ENCODE results near the gene LRP1-AS.

The LRP1-AS gene

DNA sequence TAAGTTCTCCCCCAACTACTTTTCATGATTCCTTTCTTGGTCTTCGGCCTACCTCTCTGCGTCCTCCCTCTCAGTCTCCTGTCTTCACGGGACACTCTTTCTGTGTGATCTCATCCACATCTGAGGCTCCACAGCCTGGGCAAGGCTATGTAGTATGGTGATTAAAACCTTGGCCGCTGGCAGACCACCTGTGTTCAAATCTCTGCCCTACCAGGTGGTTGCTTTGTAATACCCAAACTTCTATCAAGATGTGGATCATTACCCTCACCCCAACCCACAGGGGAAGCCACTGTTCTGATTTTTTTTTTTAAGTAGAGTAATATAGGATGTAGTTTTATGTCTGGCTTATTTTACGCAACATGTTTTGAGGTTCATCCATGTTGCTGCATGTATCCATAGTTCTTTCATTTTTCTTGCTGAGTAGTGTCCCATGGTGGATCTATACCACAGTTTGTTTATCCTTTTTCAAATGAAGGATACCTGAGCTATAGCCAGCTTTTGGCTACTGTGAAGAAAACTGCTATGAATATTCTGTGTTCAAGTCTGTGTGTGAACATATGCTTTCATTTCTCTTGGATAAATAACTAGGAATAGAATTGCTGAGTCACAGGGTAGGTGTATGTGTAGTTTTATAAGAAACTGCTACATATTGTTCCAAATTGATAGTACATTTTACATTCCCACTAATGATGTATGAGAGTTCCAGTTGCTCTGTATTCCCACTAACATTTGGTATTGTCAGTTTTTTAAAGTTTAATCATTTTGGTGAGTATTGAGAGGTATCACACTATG is 27.9 kb downstream of the LRP1-AS start:
- no peak for DNase-seq (ENCODE audit: low spot score)

DNA sequence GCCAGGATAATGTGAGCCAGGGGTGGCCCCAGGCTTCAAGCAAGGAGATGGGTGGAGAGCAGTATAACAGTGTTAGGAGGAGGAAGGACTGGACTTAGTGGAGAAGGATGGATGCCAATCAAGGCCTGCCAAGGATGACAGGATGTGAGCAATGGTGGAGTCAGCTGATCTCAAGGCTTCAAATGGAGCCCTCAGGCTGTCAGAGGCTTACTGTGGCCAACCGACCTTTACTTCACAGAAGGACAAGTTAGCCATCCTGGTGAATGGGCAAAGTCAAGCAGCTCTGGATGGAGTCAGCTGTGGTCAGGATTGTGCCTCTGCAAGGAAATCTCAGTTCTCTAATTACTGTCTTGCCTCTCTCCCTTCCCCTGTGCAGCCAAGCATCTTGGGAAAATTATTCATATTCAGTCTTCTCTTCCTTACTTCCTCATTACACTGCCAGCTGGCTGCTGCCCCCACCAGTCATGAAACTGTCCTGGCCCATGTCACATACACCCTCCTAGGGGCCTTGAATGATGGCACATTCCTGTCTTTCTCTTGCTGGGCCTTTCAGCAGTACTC is 28.6 kb downstream of the LRP1-AS start:
- DNase-seq (ENCODE audit: low spot score) = no peak

DNA sequence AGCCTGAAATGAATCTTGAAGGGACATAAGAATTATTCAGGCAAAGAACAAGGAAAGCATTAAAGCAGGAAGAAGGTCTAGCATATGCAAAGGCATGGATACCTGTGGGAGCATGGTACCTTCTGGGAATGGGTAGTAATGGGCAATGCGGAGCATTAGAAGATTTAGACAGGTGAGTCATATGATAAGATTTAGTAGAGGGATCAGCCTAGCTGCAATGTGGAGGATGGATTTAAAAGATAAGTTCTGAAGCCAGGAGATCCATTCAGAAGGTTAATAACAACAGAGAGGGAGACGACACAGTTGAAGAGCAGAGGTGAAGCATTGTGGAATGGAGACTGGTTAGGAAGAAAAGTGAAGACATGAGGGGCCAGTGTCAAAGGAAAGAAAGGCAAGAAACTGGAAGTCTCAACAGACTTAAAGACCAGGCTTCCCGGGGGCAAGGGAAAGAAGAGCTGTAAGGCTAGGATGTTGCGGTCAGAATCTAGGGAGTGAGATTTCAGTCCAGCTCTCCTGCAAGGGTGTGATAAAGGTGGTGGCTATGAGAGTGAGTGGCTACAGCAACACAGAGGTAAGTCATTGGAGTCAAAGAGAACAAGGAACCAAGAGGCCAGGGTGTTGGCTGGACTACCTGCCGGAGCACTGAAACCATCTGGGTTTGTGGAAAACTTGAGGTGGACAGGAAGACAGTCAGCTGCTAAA is 30.7 kb downstream of the LRP1-AS start:
- no peak for DNase-seq (ENCODE audit: low spot score)

DNA sequence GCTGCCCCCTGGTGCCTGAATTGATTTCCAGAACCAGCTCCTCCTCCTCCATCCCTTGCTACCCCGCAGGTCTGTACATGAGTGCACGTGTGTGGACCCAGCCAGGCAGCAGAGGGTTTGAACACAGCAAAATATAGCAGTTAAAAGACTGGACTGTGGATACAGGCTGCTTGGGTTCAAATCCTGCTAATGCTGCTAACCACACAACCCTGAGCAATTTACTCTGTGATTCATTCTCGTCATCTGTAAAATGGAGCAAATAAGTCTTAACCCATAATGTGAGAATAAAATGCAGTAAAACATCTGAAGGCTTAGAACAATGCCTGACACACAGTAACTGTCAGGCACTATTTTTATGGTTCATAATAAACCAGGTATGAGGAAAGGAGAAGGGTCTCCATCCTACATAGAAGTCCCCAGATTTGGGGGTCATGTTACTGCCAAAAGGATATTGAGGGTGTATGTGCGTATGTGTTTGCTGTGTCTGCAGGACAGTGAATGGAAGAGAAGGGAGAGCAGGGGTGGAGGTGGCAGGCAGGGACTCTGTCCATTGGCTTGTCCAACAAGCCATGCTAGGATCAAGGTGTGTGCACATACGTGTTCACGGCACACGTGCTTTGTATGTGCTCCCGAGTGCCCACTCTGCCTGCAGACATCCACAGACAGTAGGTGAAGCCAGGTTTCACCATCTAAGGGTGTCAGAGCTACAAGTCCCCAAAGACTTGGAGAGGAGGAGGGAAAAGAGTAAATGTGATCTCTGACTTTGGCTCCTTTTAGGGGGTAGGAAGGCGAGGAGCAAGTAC is 34.7 kb downstream of the LRP1-AS start:
- DNase-seq (ENCODE audit: low spot score) = no peak

DNA sequence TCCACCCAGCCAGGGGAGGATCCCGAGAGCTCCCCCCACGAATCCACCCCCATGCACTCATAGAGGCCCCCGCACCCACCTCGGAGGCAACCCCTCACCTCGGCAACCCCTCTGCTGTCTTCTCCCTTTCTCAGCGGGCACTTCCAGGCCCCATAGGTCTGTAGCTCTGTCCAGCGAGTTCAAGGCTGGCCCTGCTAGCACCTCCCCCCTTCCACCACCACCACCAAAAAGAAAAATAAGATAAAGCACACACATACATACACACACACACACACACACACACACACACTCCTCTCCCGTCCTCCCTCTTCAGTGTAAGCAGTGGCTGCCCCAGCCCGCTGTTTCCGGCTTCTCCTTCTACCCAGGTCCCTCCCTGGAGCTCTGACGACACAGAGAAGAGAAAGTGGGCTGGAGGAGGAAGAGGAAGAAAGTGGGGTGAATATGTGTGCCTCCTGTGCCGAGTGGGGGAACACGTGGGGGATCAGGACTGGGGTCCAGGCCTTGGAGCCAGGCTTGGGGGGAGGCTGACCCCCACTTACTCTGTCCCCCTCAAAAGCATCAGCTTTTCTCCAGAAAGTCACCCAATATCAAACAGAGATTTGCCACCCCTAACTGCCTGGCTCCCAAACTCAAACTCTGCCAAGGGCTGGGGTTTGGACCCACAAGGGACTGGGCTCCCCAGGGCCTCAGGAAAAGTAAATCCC is 36.2 kb downstream of the LRP1-AS start, which contains the start of gene STAT6:
STAT6 (minus strand) TSS at position 332 of the 704 bp plus-strand sequence. CDS start 3,084 bp downstream, outside the sequence.
- no peak for DNase-seq (ENCODE audit: low spot score)

DNA sequence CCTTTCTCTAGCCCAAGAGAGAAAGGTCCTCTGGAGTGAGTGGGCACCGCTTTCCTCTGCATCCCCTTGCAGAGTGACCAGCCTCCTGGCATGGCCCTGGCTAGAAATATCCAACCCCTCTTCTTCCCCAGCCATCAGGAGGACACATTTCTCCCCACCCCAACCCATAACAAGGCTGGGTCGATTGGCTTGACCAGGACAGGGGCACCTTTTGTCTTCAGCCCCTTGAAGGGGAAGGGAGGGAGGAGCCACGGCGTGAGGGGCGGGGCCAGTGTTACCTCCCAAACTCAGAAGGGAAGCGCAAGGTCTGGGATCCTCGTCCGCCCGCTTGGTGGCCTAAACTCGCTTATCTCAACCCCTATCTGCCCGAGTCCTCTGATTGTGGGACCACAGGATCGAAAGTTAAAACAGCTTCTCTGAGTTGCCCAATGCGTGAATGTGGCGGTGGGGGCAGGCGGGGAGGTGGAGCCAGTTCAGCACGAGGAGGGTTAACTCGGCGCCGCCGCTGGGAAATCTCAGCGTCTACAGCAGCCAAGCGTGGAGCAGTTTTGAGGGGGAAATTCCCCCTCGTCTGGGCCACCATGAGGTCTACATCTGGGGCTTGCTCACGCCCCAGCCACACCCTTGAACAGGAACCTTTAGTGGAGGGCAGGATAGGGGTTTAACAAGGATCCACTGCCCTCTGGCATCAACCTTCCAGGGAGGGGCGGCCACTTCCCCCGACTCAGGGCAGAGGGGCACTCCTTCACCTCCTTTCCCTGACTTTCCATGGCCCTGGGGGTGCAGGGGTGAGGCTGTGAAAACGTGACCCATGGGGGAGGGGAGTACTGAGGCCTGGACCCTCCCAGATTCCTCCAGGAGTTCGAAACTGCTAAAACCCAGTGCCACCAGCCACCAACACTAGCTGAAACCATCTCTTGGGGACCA is 37.1 kb downstream of the LRP1-AS start:
- no peak for DNase-seq (ENCODE audit: low spot score)

DNA sequence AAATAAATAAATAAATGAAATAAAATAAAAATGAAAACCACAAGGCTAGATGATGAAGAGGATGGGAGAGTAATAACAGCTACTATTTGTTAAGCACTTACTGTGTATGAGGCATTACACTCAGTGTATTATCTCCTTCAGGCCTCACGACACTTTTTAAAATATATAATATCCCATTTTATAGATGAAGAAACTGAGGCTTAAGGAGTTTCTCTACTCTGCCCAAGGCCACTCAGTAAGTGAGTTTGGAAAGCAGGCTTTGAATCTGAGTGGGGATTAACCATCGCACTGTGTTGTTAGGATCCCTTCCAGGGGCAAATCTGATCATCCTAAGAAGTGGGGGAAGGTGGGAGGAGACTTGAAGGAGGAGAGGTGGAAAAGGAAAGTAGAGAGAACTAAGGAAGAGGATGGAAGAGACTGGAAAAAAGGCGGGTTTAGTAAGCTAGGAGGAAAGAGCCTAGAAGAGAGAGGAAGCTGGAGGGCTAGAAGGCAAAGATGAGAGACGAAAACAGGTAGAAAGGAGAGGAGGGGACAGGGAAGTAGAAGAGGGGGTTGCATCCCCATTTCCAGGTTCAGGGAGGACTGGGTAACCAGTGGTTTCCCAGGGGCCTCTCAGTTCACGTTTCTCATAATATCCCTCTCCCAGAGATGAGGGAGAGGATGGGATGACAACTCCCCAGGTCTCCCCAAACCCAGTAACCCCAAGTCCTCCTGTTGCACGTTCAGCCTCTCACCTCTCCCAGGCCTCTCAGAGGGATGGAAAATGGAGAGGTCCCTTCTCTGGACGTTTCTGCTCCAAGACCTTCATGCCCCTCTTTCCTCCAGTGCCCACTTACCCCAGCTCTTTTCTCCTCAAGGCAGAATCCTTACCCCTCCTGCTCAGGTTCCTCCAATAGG is 38.0 kb downstream of the LRP1-AS start:
- no peak for DNase-seq (ENCODE audit: low spot score)

DNA sequence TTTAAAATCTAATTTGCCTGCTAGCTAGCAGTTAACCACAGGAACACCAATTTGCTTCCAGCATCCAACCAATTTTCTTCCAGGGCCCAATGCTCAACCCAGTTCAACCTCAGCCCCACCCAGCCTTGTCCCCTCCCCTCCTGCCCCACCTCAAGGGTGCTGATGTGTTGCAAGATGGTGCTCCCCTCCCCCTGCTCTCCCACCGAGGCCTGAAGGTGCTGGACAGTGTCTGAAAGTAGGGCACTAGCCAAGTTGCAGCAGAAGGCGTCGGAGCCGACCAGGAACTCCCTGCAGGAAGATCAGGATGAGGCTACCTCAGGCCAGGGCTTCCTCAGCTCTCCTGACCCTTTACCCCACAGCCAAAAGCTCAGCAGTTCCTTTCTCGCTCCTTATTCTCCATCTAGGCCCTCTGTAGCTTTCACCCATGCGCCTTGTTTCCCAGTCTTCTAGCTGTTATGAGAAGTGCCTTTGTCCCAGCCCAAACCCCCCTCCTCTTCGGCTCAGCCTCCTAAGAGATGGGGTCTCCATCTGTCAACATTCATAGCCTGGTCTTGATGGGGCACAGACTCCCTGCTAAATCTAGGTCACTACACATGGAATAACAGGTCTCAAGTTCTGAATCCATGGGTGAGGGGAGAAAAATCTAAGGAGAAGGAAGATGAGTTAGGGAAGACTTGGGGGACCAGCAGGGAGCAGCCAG is 39.8 kb downstream of the LRP1-AS start:
- DNase-seq (ENCODE audit: low spot score) = peak; percentile 14

DNA sequence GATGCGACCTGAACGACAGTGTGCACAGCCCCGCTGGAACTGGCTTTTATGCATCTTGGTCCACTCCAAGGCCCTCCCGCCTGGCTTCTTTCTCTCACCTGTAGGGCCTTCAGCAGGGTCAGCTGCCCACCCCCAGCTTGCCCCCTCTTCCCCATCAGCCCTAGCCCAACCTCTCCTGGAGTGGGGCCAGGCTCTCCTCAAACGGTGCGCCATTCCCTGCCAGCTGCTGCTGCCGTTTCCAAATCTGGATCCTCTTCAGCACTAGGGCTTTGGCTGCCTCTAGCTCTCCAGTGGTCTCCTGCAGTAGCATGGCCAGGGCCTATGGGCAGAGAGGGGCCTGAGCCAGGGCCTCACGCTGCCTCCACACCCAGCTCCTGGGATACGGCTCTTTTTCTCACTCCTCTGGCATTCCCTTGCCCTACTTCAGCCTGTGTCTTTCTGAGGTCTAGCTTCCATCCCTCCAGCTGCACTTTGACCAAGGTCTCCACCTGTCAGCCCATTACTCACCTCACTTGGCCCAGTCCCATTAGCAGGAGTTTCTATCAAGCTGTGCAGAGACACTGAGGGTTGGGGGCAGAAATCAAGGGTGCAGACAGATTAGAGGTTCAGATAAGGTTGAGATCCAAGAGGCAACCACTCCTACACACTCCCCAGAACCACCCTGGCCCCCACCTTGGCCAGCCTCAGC is 41.3 kb downstream of the LRP1-AS start:
- DNase-seq (ENCODE audit: low spot score) = peak; percentile 27

DNA sequence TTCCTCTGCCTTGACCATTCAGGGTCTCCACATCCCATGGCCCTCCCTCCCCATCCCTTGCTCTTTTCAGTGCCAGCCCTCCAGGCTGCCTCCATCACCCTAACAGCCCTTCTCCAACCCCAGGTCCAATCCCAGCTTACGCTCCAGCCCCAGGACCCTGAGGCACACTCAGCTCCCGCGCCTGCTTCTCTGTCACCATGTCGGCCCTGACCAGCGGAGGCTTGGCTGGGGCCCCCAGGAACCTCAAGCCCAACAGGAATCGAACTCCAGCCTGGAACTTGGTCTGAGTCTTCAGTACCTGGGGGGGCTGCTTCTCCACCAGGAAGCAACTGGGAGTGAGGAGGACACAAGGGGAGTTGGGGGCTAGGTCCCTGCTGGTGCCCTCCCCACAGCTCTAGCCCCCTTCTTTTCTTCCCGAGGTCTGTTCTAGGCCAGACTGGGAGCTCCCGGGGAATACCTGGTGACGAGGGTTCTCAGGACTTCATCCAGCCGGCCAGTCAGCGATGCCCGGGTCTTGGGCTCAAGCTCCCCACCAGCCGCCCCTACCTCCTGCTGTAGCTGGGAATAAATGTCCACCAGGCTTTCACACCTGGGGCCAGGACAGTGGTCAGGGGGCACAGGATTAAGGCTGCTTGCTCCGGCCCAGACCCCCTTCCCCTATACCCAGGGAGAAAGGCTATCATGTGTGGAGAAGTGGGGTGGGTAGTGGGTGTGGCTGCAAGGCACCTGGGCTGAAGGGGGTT is 42.2 kb downstream of the LRP1-AS start:
- DNase-seq (ENCODE audit: low spot score) = peak; percentile 17

DNA sequence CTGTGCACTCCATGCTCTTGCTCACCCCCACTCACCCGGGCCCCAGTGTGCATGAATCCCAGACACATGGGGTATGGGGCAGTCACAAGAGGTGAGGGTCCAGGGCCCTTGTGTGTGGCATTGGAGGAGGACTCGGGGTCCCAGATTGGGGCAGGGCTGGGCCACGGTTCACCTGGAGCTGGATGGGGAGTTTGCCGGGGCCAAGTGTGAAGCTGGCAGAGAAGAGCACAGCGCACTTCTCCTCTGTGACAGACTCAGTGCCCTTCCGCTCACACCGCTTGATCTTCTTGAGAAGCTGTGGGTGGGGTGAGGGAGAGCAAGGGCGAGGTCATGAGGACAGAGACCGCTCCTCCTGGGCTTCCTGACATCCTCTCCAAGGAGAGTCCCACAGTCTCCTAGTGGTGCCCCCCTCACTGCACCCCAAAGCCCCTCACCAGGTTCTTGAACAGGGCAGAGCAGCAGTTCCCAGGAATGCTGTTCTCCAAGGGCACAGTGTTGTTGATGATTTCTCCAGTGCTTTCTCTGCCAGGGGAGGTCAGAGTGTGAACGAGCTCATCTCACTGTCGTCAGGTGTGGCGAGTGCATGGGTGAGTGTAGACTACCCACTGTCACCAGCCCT is 43.0 kb downstream of the LRP1-AS start:
- peak; percentile 26 for DNase-seq (ENCODE audit: low spot score)

DNA sequence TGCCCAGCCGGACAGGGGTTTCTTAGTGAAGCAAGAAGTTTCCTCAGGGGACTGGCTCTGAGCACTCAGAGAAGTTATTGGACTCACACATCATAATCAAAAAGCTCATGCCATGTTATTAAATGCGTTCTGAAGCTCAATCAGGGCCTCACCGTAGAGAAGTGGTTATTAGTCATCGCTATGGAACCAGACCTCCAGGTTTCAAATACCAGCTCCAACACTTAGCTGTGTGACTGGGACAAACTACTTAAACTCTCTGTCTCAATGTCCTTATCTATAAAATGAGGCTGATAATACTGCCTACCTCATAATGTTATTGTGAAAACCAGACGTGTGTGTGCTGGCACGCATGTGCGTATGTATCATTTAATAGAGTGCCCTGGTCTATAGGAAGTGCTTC is 43.6 kb downstream of the LRP1-AS start:
- peak; percentile 1 for DNase-seq (ENCODE audit: low spot score)

DNA sequence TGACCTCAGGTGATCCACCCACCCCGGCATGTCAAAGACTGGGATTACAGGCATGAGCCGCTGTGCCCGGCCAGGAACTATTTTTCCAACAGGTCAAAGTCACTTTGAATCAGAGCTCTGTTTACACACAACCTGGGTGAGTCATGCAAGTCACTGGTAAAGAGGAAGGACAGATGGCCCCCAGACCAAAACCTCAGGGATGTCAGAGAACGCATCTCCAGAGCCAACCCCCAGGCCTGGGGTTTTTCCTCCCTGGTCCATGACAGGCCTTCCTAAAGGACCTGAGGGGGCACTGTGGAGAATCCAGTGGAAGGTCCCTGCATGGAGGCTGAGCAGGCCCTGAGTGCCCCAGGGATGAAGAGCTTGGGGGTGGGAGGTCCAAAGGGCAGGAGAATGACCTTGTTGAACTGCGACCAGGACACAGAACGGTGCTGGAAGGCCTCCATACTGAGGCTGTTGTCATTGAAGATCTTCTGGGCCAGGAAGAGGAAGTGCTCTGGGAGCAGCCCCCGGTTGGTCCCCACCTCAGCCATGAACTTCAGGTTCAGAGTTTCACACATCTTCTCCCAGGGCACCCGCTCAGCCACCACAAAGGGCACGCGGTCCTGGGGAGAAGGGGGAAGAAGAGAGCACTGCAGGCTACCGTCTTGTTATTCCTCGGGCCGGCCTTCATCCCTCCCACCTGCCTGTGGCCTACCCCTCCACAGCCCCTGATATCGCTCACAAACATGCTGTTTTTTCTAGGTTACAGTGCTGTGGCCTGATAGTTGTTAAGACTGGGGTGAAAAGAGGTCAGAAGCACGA is 45.3 kb downstream of the LRP1-AS start:
- peak; percentile 19 for DNase-seq (ENCODE audit: low spot score)

DNA sequence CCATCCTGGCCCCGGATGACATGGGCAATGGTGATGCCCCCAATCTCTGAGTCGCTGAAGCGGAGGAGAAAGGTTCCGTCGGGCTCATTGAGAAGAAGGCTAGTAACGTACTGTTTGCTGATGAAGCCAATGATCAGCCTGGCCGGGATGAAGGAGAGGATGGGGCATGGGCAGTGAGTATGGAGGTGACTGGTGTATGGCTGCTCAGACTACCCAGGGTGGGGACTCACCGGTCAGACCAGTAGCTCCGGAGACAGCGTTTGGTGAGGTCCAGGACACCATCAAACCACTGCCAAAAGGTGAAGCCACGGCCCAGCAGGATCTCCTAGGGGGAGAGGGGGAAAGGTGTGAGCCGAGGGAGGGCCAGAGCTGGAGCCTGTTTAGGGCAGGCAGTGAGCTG is 47.7 kb downstream of the LRP1-AS start:
- DNase-seq (ENCODE audit: low spot score) = no peak

DNA sequence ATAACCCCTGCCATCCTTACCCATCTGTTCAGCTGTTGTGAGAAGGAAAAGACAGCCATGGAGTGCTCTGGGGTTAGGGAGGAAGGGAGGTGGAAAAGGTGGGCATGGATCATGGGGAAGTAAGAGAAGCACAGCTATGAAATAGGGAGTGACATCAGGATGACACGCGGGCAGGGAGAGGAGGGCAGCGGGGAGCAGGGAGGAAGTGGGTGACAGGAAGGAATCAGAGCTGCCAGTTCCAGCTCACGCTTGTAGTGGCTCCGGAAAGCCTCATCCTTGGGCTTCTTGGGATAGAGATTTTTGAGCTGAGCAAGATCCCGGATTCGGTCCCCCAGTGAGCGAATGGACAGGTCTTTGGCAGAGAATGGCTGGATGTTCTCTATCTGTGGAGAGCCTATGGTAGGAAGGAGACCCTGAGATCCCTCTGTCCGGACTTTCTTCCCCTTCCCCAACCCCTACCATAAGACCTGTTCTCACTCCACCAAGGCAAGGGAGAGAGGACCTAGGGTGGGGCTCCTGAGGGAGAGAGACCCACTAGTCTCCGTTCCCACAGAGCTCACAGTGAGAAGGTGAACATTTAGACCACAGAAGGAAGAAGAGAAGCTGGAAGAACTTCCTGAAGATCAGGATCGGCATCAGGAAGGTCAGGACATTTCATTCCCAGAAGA is 48.2 kb downstream of the LRP1-AS start:
- DNase-seq (ENCODE audit: low spot score) = no peak

DNA sequence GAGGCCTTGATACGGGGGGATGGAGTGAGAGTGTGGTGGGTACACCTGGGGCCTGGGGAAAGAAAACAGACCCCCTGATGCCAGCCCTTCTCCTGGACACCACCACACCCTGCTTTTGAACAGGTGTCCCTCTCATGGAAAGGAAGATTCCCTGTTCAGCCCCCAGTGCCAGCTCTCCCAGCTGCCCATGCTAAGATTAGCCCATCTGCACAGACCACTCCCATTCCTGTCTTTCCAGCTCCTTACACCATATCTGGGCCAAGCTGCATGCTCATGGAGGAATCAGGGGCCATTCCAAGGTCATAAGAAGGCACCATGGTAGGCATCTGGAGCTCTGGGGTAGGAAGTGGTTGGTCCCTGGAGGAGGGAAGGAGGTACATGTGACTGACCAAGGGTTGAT is 48.9 kb downstream of the LRP1-AS start:
- no peak for DNase-seq (ENCODE audit: low spot score)

Measured in D341Med (cell line).